ENCODE results near the gene C1QTNF1.

DNA sequence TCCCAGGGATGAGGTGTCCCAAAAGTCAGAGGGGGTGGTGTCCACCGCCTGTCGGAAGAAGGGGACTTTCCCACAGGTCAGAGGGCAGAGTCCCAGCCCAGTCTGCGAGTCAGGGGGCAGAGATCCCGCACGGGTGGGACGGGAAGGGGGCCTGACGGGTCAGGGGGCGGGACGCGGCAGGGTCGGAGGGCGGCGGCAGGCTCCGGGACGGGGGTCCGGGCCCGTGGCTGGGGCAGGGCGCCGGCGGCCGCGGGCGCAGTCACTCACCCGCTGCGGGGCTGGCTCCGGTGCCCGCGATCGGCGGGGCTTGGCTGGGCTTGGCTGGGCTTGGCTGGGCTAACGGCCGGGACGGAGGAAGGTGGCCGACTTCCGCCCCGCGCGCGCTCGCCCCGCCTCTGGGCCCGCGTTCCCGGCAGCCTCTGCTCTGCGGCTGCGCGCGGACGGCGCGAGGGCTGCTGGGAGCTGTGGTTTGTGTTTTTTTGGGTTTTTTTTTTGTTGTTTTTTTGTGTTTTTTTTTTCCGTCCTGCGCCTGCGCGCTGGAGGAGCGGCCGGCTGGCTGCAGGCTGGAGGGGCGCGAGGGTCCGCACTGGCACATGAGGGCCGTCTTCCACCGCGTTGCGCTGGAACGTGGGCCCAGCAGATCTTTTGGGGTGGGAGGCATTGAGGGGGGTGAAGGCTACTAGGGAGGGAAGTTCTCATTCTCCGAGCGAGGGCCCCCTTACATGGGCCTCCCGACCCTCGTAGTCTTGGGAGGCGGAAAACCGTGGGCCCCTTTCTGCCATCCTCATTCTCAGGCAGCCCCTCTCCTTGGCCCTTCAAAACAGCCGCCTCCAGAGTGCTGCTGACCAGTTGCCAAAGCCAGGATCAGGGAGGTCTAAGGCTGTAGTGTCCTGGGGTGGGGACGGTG is 14.3 kb upstream of the C1QTNF1 start, which contains the start of gene CANT1:
- TF ChIP-seq, protein P1, sequence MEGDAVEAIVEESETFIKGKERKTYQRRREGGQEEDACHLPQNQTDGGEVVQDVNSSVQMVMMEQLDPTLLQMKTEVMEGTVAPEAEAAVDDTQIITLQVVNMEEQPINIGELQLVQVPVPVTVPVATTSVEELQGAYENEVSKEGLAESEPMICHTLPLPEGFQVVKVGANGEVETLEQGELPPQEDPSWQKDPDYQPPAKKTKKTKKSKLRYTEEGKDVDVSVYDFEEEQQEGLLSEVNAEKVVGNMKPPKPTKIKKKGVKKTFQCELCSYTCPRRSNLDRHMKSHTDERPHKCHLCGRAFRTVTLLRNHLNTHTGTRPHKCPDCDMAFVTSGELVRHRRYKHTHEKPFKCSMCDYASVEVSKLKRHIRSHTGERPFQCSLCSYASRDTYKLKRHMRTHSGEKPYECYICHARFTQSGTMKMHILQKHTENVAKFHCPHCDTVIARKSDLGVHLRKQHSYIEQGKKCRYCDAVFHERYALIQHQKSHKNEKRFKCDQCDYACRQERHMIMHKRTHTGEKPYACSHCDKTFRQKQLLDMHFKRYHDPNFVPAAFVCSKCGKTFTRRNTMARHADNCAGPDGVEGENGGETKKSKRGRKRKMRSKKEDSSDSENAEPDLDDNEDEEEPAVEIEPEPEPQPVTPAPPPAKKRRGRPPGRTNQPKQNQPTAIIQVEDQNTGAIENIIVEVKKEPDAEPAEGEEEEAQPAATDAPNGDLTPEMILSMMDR (IDR thresholded peaks at IDR 0.05), result no peak
- no peak for TF ChIP-seq POLR2AphosphoS5 (IDR thresholded peaks at IDR 0.05)

Data from suprapubic skin (tissue), 3 donors.